GM06990 (cell line): ENCODE measurements around the gene PCP4L1.
"Not testable (repeated sequence)": the region's sequence is repeated elsewhere in the genome, so short reads cannot be mapped to it uniquely, and the experiment has no call there.

Experiments used
- DNase-seq: peaks from one replicate; pipeline ENCODE4 v3.0.0-alpha.2; 2011; ENCODE audit not compliant: insufficient read length; ENCODE audit errors: extremely low read depth
- H3K27me3 ChIP-seq: replicated peaks from 2 replicates; pipeline ENCODE4 v1.6.0; 2011; ENCODE audit warnings: low read length; ENCODE audit not compliant: control insufficient read depth, insufficient read depth
- H3K36me3 ChIP-seq: 2 replicates; pipeline ENCODE4 v1.5.1; 2011; ENCODE audit warnings: low read length; ENCODE audit not compliant: control insufficient read depth, insufficient read depth
- H3K4me3 ChIP-seq: replicated peaks from 2 replicates; pipeline ENCODE4 v1.5.1; 2011; ENCODE audit warnings: low read depth, mild to moderate bottlenecking, control low read depth, low read length
- TF ChIP-seq, protein P1 (sequence below): IDR thresholded peaks from 2 replicates; pipeline ENCODE4 v1.5.1; 2011; ENCODE audit warnings: low read length, control low read depth, mild to moderate bottlenecking, inconsistent platforms; ENCODE audit not compliant: insufficient read depth, poor library complexity, severe bottlenecking

The PCP4L1 gene

DNA sequence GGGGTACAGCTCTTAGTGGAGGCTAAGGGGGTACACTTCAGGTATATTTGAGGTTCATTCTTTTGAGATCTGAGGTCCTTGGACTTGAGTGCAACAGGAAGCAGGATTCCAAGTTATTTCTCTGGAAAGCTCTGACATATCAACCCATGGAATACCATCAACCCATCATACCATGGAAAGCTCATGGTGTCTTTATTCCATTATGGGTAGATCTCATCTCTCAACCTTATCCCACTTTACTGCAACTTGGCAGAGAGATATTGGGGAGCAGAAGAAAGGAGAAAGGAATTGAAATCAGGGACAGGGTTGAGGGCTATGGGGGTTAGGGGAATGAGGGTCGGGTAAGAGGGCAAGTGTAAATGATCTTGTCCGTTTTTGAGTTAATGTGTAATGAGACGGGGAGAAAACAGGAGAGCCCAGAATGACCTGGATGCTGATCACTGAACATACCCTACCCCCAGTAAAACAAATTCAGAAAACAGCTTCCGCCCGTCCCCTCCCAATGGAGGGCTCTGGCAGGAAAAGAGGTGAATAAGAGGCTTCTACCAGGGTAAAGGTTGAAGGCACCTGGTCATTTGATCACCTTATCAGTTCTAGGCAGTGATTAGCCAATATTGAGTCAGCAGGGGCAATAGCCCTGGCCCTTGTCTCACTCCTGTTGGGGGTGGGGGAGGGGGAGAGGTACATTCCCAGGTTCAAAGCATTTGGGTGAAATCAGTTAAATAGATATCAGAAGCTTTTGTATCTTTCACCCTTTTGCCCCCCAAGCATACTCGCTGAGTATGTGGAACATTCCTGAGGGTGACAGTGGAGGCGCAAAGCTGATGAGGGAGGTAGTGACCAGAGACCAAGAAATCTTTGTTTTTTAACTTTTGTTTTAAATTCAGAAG, 34.5 kb upstream of the PCP4L1 start:
- peaks cover 4% of the 10 kb centered on the region for H3K36me3 ChIP-seq
- no peak for DNase-seq

DNA sequence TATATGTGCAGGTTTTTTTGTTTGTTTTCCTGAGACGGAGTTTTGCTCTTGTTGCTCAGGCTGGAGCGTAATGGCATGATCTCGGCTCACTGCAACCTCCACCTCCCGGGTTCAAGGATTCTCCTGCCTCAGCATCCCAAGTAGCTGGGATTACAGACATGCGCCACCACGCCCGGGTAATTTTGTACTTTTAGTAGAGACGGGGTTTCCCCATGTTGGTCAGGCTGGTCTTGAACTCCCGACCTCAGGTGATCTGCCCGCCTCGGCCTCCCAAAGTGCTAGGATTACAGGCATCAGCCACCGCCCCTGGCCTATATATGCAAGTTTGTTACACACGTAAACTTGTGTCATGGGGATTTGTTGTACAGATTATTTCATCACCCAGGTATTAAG, 33.9 kb upstream of the PCP4L1 start:
- H3K27me3 ChIP-seq, H3K4me3 ChIP-seq, DNase-seq, H3K36me3 ChIP-seq: not testable (repeated sequence)

More for the DNA sequence above, 34.5 kb upstream of the PCP4L1 start:
- H3K27me3 ChIP-seq = no peaks in the 10 kb centered on the region
- TF ChIP-seq, protein P1, sequence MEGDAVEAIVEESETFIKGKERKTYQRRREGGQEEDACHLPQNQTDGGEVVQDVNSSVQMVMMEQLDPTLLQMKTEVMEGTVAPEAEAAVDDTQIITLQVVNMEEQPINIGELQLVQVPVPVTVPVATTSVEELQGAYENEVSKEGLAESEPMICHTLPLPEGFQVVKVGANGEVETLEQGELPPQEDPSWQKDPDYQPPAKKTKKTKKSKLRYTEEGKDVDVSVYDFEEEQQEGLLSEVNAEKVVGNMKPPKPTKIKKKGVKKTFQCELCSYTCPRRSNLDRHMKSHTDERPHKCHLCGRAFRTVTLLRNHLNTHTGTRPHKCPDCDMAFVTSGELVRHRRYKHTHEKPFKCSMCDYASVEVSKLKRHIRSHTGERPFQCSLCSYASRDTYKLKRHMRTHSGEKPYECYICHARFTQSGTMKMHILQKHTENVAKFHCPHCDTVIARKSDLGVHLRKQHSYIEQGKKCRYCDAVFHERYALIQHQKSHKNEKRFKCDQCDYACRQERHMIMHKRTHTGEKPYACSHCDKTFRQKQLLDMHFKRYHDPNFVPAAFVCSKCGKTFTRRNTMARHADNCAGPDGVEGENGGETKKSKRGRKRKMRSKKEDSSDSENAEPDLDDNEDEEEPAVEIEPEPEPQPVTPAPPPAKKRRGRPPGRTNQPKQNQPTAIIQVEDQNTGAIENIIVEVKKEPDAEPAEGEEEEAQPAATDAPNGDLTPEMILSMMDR = no peak
- no peak overlapping the region for H3K4me3 ChIP-seq

DNA sequence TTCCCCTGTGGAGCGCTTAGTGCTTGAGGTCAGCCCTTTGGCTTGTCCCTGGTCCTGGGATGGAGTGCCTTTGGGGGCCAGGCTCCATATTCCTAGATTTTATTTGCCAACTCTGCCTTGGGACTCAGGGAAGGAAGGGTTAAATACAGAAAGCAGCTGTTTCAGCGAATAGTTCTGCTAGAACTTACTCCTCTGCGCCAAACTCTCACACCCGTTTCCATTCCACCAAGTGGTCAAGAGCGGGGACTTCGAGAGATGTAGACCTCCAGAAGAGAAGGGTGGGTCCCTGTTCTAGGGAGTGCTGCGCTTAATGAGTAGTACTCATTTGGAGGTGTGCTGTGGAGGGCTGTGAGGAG, 33.4 kb upstream of the PCP4L1 start:
- TF ChIP-seq, protein P1 = no peak
- no peaks in the 10 kb centered on the region for H3K27me3 ChIP-seq
- no peak for DNase-seq
- H3K36me3 ChIP-seq = peaks cover 11% of the 10 kb centered on the region
- no peak overlapping the region for H3K4me3 ChIP-seq

DNA sequence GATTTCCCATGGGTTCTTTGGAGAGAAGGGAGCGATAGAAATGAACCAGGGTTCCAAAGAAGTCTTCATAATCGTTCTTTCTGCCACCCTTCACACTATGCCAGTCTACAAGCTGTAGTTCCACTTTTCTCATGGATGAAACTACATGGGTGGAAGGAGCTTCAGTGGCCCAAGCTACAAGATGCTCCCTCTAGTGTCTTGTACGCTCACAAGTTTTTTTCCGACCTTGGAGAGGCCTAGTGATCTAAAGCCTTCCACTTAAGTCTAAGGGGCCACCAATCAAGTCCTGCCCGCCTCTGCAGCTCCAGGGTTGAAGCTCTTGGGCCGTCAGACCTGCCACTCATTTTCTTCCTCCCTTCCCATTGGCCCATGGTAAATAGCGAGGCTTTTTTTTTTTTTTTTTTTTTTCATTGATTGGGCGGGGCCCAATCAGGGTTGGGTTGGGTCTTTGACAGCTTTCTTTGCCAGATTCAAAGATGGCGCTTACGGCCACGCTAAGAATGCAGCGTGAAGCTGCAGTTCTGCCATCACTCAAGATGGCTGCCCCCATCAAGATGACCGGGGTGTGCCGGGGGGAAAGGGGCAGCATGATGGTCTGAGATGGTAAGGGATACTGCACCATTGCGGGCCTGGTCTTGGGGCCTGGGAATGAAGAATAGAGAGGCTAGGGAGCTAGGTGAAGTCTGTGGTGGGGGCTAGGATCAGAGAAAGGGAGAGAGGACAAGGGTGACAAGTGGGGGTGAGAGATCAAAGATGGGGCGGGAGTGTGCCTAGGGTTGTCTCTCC, 32.8 kb upstream of the PCP4L1 start, which contains the start of gene TOMM40L:
Gene TOMM40L, plus strand, starts transcription at position 527 of the 786 bp plus-strand sequence. CDS start 430 bp downstream, outside the sequence.
- TF ChIP-seq, protein P1 = peak; percentile 74
- H3K36me3 ChIP-seq = peaks cover 12% of the 10 kb centered on the region

DNA sequence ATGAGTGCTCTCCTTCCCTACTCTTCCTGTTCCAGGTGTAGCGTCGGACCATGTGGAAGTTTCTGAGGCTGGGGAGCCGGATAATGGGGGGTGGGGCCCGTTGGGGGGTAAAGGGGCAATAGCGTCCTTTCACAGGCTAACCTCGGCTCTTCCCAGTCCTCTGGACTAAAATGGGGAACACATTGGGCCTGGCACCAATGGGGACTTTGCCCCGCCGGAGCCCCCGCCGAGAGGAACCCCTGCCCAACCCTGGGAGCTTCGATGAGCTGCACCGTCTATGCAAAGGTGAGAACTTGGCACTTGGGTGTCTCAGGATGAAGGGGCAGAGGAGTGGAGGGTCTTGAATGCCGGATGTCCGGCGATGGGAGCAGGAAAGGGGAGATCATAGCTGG, 32.2 kb upstream of the PCP4L1 start:
- TF ChIP-seq, protein P1 = no peak
- peak; percentile 34 for DNase-seq
- Histone ChIP-seq H3K36me3 (peaks cover 12% of the 10 kb centered on the region), H3K4me3 (peak overlapping the region; percentile 77), H3K27me3 (no peaks in the 10 kb centered on the region)

More for the DNA sequence above, 32.8 kb upstream of the PCP4L1 start, which contains the start of gene TOMM40L:
- no peaks in the 10 kb centered on the region for H3K27me3 ChIP-seq
- peak; percentile 84 for DNase-seq
- peak within 1 kb of the TSS; percentile 77 for H3K4me3 ChIP-seq

DNA sequence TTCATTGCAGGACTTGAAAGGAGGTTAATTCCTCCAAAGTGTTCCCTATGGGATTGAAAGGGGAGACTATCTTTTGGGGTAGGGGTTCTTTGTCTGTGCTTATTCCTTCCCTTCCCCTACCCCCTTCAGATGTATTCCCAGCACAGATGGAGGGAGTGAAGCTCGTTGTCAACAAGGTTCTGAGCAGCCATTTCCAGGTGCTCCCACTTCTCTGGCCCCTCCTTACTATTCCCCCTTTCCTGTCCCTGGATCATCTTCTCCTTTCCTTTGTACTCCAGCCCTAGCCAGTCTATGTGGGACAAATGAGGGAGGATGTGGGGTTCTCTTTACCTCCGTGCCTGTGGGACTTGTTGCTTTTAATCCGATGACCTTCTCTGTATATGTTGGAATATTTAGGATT, 31.8 kb upstream of the PCP4L1 start:
- Histone ChIP-seq H3K27me3 (no peaks in the 10 kb centered on the region), H3K4me3 (peak overlapping the region; percentile 77), H3K36me3 (peaks cover 12% of the 10 kb centered on the region)
- TF ChIP-seq, protein P1 = no peak
- DNase-seq = no peak
